Neural cell (in vitro differentiated cells): ENCODE results near the gene PRSS33. TPM values are rescaled to one million over a fixed set of nuclear protein-coding genes. Genes with fewer than 3 reads are reported as not detected.

Source experiments
- H2AFZ ChIP-seq: fragments of 200-600, 300-800 bp; sonication (generic), shearing (Covaris generic); 2 replicates; pipeline ENCODE4 v1.6.0; 2014; ENCODE audit warnings: low read depth, mild to moderate bottlenecking, antibody characterized with exemption, low read length, moderate library complexity
- H3F3A ChIP-seq: fragments of 200-600 bp; shearing (Covaris generic); 2 replicates; pipeline ENCODE4 v1.6.1; 2016; ENCODE audit warnings: mild to moderate bottlenecking, moderate library complexity, mixed read lengths, antibody characterized with exemption, low read length; ENCODE audit not compliant: insufficient read depth, poor library complexity, severe bottlenecking
- H3K27ac ChIP-seq: fragments of 200-600, 300-800 bp; sonication (generic), shearing (Covaris generic); 2 replicates; pipeline ENCODE4 v1.5.1; 2014; ENCODE audit warnings: mild to moderate bottlenecking, low read length, moderate library complexity
- H3K27me3 ChIP-seq: fragments of 300-800, 200-600 bp; sonication (generic), shearing (Covaris generic); 2 replicates; pipeline ENCODE4 v1.6.0; 2014; ENCODE audit warnings: mild to moderate bottlenecking, low read depth, low read length, moderate library complexity; ENCODE audit not compliant: insufficient read depth
- H3K36me3 ChIP-seq: fragments of 300-800, 200-600 bp; sonication (generic), shearing (Covaris generic); 2 replicates; pipeline ENCODE4 v1.5.1; 2014; ENCODE audit warnings: mild to moderate bottlenecking, antibody characterized with exemption, low read length, moderate library complexity; ENCODE audit not compliant: insufficient read depth
- H3K4me2 ChIP-seq: fragments of 300-800, 200-600 bp; sonication (generic), shearing (Covaris generic); 2 replicates; pipeline ENCODE4 v1.6.0; 2014; ENCODE audit warnings: mild to moderate bottlenecking, low read length
- H3K4me3 ChIP-seq: fragments of 300-800, 200-600 bp; sonication (generic), shearing (Covaris generic); 2 replicates; pipeline ENCODE4 v1.5.1; 2014; ENCODE audit warnings: mild to moderate bottlenecking, low read length, moderate library complexity
- H3K79me2 ChIP-seq: fragments of 200-600 bp; shearing (Covaris generic); replicated peaks from 2 replicates; pipeline ENCODE4 v1.6.0; 2014; ENCODE audit warnings: mild to moderate bottlenecking, low read length, moderate library complexity; ENCODE audit not compliant: insufficient read depth
- H3K9ac ChIP-seq: fragments of 300-800, 200-600 bp; sonication (generic), shearing (Covaris generic); 2 replicates; pipeline ENCODE4 v1.6.1; 2016; ENCODE audit warnings: mild to moderate bottlenecking, low read length, mixed read lengths
- H3K9me2 ChIP-seq: fragments of 200-600 bp; shearing (Covaris generic); 2 replicates; pipeline ENCODE4 v1.6.1; 2016; ENCODE audit warnings: mild to moderate bottlenecking, low read length, mixed read lengths; ENCODE audit not compliant: insufficient read depth
- H3K9me3 ChIP-seq: fragments of 200-600, 300-800 bp; sonication (generic), shearing (Covaris generic); 2 replicates; pipeline ENCODE4 v1.6.1; 2016; ENCODE audit warnings: mild to moderate bottlenecking, mixed run types, low read length, moderate library complexity, mixed read lengths
- H4K20me1 ChIP-seq: fragments of 200-600 bp; shearing (Covaris generic); 2 replicates; pipeline ENCODE4 v1.6.1; 2016; ENCODE audit warnings: mild to moderate bottlenecking, mixed run types; ENCODE audit not compliant: insufficient read depth
- CTCF ChIP-seq: fragments of 450-650 bp; IDR thresholded peaks from 2 replicates; pipeline ENCODE4 v1.5.1; 2014; ENCODE audit warnings: antibody characterized with exemption, mild to moderate bottlenecking, moderate library complexity; ENCODE audit not compliant: poor library complexity, severe bottlenecking
- EP300 ChIP-seq: fragments of 450-650 bp; conservative IDR thresholded peaks from 2 replicates; pipeline ENCODE4 v1.6.1; 2014; ENCODE audit warnings: antibody characterized with exemption, mild to moderate bottlenecking, moderate library complexity; ENCODE audit not compliant: poor library complexity, severe bottlenecking
- EZH2 ChIP-seq: fragments of 200-600, 300-800 bp; shearing (Covaris generic), sonication (generic); IDR thresholded peaks from 2 replicates; pipeline ENCODE4 v1.6.1; 2014; ENCODE audit warnings: antibody characterized with exemption, low read length, borderline replicate concordance, mild to moderate bottlenecking; ENCODE audit not compliant: insufficient read depth, poor library complexity, severe bottlenecking
- MXI1 ChIP-seq: fragments of 450-650 bp; conservative IDR thresholded peaks from 2 replicates; pipeline ENCODE4 v1.6.1; 2014; ENCODE audit warnings: antibody characterized with exemption, mild to moderate bottlenecking; ENCODE audit not compliant: poor library complexity, severe bottlenecking
- POLR2AphosphoS5 ChIP-seq: IDR thresholded peaks from 2 replicates; pipeline ENCODE4 v1.6.1; 2012
- RAD21 ChIP-seq: fragments of 450-650 bp; conservative IDR thresholded peaks from 2 replicates; pipeline ENCODE4 v1.6.1; 2014; ENCODE audit warnings: antibody characterized with exemption, mild to moderate bottlenecking, moderate library complexity
- REST ChIP-seq: IDR thresholded peaks from 2 replicates; pipeline ENCODE4 v1.6.1; 2012; ENCODE audit warnings: borderline replicate concordance
- SMC3 ChIP-seq: fragments of 450-650 bp; conservative IDR thresholded peaks from 2 replicates; pipeline ENCODE4 v1.6.1; 2014; ENCODE audit warnings: antibody characterized with exemption, mild to moderate bottlenecking, moderate library complexity; ENCODE audit not compliant: poor library complexity
- TAF1 ChIP-seq: IDR thresholded peaks from 2 replicates; pipeline ENCODE4 v1.6.1; 2012; ENCODE audit warnings: low read depth
- polyA plus RNA-seq: library from polyadenylated mRNA; depleted of rRNA; stranded (reverse); fragments of >200 nt; gene quantifications from 2 replicates; pipeline ENCODE4 v1.2.3, GENCODE V29; 2014

Gene PRSS33
- polyA plus RNA-seq, 1 donor from 2014 or later: not detected

GRCh38 chr16:2828876-2829430 is 41.6 kb upstream of the PRSS33 start:
- H3K27me3 ChIP-seq: no peaks in the 10 kb centered on the region
- TF ChIP-seq EZH2 (no peak), EP300 (no peak), TAF1 (no peak), SMC3 (no peak), CTCF (no peak), POLR2AphosphoS5 (no peak), REST (no peak), MXI1 (no peak), RAD21 (no peak)

GRCh38 chr16:2828521-2828840 is 41.1 kb upstream of the PRSS33 start:
- Histone ChIP-seq H3K4me3 (no peak overlapping the region), H3K27me3 (no peaks in the 10 kb centered on the region), H4K20me1 (no peaks in the 10 kb centered on the region), H3K36me3 (no peaks in the 10 kb centered on the region), H3K79me2 (no peaks in the 10 kb centered on the region), H3K27ac (no peak overlapping the region), H3K9me2 (no peaks in the 10 kb centered on the region), H3K9ac (no peak overlapping the region), H3F3A (no peaks in the 10 kb centered on the region), H3K9me3 (no peaks in the 10 kb centered on the region), H3K4me2 (no peak overlapping the region), H2AFZ (no peak overlapping the region)
- TF ChIP-seq CTCF (no peak), REST (no peak), POLR2AphosphoS5 (no peak), SMC3 (no peak), MXI1 (no peak), EZH2 (no peak), RAD21 (no peak), TAF1 (no peak), EP300 (no peak)

More at GRCh38 chr16:2828876-2829430, 41.6 kb upstream of the PRSS33 start:
- no peak overlapping the region for H2AFZ ChIP-seq
- H3K4me3 ChIP-seq: no peak overlapping the region
- no peaks in the 10 kb centered on the region for H3F3A ChIP-seq
- no peaks in the 10 kb centered on the region for H4K20me1 ChIP-seq
- no peak overlapping the region for H3K4me2 ChIP-seq
- H3K9me3 ChIP-seq: no peaks in the 10 kb centered on the region
- H3K27ac ChIP-seq: no peak overlapping the region
- no peaks in the 10 kb centered on the region for H3K36me3 ChIP-seq
- H3K79me2 ChIP-seq: no peaks in the 10 kb centered on the region
- H3K9me2 ChIP-seq: no peaks in the 10 kb centered on the region
- no peak overlapping the region for H3K9ac ChIP-seq
